GM21526 (cell line): ENCODE data around the gene TMEM223.
"Not testable (repeated sequence)": the region's sequence is repeated elsewhere in the genome, so short reads cannot be mapped to it uniquely, and the experiment has no call there.

Source experiments
- ATAC-seq: cut with Tn5 transposase; IDR thresholded peaks from one replicate; pipeline ENCODE4 v1.9.1; 2021; ENCODE audit warnings: moderate library complexity; ENCODE audit not compliant: unreplicated experiment, low FRiP score

Gene TMEM223

GRCh38 chr11:62804310-62805075, 12.7 kb upstream of the TMEM223 start:
- no peak for ATAC-seq

- ATAC-seq, result no peak
These were observed 9.3 kb upstream of the TMEM223 start for GRCh38 chr11:62801071-62801470.

GRCh38 chr11:62799486-62799885, 7.7 kb upstream of the TMEM223 start:
- ATAC-seq, result no peak

- no peak for ATAC-seq
These were observed 4.5 kb upstream of the TMEM223 start for GRCh38 chr11:62796281-62796680.

DNA sequence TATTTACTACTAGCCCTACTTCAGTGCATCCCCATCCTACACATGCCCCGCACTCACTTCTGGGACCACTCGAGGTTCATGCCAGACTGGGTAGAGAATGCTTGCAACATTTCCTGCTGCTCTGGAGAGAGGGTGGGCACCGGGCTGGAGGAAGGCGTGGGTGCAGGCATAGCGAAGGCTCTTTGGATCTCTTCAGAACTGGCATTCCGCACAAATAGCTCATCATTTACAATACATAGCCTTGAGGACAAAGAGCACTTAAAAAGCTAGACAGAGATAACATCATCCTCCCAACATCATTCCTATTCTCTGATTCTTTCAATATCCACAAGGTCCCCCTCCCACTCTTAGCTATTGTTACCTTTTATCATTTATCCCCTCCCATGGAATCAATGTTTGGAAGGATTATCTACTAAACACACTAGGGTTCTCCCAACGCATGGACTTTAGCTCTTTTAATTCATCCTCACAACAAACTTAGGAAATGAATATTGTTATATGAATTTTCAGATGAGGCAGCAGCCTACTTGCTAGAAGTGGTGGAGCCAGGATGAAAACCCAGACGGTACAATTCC, 2.5 kb upstream of the TMEM223 start:
- ATAC-seq, result no peak

GRCh38 chr11:62792202-62792575, 383 bp upstream of the TMEM223 start:
- no peak for ATAC-seq

DNA sequence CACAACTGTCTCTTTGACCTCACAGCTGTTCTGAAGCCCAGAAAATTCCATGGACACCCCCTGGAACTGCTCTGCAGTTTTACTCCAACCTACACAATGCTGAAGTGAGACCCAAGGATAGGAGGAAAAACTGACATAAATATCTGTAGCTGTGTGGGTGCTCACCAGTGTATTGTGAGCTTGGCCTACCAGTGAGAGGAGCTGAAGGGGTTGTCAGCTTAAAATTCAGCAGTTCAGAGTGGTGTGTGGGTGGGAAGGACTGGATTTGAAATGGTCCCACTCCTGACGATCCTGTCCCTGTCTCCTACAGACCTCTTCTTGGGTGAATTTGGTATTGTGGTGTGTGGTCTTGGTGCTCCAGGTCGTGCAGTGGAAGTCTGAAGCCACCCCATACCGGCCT, 2.2 kb downstream of the TMEM223 start:
- ATAC-seq, result no peak

DNA sequence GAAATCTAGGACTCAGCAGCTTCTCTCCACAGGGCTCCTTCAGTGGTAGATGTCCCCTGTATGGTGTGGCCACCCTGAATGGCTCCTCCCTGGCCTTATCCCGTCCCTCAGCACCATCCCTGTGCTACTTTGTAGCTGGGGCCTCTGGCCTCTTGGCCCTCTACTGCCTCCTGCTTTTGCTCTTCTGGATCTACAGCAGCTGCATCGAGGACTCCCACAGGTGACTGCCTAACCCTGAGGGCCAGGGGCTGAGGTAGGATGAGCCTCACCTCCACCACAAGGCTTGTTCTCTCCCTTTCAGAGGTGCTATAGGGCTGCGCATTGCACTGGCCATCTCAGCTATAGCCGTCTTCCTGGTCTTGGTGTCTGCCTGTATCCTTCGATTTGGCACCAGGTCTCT, 2.8 kb downstream of the TMEM223 start:
- ATAC-seq, result no peak

GRCh38 chr11:62787005-62787759, 4.6 kb downstream of the TMEM223 start, which contains the start of gene TMEM179B:
TSS of gene TMEM179B (plus strand) at chr11:62787402. CDS start at chr11:62787432, 30 bp downstream.
- peak; percentile 57 for ATAC-seq

GRCh38 chr11:62786318-62787004, 5.3 kb downstream of the TMEM223 start:
- peak; percentile 48 for ATAC-seq

DNA sequence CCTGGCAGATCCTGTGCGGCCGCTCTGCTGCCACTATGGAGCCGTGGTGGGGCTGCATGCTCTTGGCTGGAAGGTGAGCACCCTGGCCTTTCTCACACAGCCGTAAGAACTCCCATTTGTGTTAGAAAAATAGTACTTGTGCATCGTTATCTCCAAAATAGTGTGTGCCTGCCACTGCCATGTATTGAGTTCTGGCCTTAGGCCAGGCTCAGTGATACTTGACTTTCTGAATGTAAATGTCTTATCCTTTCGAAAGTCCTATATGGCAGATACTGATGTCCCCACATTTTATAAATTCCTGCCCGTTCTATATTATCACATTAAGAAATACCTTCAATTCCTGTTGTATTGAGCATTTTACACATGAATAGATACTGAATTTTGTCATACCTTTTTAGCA, 9.1 kb downstream of the TMEM223 start:
- no peak for ATAC-seq

DNA sequence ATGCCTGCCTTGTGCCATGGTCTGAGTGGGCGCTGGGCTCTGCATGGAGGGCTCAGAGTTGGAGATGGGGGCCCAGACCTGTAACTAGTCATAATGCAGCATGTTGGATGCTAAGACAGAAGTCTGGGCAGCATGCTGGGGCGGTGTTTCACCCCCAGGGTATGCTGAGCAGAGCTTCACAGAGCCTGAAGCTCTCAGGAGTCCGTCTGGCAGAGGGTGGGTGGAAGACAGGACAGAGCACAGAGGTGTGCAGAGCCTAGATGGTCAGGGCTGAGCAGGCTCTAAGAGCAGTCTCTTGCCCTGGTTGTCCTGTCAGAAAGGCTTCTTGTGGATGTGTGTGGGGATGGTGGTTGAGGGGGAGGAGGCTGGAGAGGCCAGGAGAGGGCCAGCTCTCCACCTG, 13.4 kb downstream of the TMEM223 start:
- no peak for ATAC-seq

- no peak for ATAC-seq
These were observed 14.4 kb downstream of the TMEM223 start for GRCh38 chr11:62777389-62777788.

DNA sequence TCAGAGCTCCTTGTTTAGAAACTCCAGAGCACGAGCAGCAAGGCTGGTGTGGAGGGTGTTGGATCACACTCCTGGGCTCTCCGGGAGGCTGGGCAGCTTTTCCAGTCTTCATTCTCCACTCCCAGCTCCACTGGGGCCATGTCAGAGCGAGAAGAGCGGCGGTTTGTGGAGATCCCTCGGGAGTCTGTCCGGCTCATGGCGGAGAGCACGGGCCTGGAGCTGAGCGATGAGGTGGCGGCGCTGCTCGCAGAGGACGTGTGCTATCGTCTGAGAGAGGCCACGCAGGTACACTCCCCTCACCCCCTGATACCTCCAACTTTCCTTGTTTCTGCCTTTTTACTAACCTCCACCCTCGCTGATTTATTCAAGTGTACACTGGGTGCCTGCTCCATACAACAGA, 16.2 kb downstream of the TMEM223 start:
- ATAC-seq, result no peak

DNA sequence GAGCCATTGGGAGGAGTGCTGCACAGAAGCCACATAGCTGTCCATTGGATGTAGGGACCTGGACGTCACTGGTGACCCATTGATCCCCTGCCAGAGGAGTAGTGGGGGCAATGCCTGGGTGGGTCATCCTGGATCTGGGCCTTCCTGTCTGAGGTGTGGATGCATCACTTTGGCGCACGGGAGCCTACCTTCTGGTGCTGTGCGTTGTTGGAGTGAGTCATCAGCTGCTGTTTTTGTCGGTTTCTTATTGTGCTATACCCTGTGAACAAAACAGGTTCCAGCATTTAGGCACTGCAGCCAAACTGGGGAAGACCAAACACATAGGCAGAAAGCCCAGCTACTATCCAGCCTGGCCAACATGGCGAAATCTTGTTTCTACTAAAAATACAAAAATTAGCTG, 17.4 kb downstream of the TMEM223 start:
- no peak for ATAC-seq

DNA sequence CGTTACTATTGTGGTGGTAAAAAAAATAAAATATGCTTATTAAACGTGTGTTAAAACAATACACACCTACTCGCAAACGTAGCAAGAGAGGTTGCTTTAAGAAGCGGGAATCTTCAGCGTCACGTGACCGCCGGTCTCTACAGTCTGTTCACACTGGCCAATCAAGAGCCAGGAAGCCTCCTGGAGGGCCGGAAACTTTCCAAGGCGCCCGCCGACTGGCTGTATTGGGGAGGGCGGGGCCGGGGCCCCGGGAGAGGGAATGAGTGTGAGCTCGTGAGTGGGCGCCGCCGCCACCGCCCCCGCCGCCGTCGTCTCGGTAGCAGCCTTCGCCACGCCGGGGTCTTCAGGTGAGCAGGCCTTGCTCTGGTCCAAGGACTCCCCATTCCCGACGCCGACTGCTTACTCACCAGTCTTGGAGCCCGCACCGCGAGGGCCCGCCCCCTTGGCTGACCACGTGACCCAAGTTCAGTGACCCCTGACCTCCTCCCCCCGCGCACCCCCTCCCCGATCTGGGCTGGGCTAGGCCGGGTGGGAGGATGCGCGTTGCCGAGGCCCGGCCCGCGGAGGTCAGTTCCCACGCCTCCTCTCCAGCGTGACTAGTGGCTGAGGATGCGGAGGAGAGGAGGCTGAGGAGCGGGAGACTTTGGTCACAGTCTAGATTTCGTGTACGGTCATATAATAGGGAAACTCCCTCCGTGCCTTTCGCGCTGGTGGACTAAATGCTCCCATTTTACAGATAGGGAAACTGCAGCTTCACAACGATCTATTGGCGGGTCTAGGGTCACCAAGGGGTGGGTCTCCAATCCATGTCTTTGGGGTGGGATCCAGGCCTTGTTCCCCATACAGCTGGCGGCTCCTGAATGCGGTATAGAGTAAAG, 20.4 kb downstream of the TMEM223 start, which contains the start of gene TAF6L:
Gene TAF6L (plus strand): TSS at position 253 of the 878 bp plus-strand sequence. CDS start 4,388 bp downstream, outside the sequence.
- peak; percentile 45 for ATAC-seq

DNA sequence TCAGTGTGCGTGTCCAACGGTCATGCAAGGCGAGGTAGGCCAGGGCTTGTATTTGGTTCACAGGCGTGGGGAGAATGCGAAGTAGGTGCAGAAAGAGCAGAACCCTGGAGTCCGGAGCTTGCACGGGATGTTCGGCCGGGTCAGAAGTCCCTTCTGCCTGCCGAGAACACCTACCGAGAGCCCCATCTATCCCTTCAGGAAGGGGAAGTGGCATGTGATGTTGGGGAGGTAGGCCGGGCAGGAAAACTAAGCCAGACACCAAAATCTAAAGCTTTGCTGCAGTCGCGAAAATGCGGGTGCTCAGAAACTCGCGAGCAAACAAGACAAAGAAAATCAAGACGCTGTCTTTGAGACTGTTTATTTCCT, 21.0 kb downstream of the TMEM223 start:
- no peak for ATAC-seq

DNA sequence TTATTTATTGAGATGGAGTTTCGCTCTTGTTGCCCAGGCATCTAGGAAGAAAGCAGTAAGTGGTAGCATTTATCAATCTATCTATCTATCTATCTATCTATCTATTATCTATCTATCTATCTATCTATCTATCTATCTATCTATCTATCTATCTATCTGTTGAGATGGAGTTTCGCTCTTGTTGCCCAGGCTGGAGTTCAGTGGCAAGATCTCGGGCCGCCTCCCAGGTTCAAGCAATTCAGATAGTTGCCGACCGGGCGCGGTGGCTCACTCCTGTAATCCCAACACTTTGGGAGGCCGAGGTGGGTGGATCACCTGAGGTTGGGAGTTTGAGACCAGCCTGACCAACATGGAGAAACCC, 31.0 kb downstream of the TMEM223 start:
- ATAC-seq, result not testable (repeated sequence)

GRCh38 chr11:62757846-62758788, 33.7 kb downstream of the TMEM223 start:
- ATAC-seq, result no peak
